ENCODE measurements around the gene GRIP1. TPM values are rescaled to one million over a fixed set of nuclear protein-coding genes. Genes with fewer than 3 reads are reported as not detected.

Gene GRIP1
- total RNA-seq, 1 experiment from 2014 or later = 2.3 TPM

Small RNAs within 50 kb of the gene (small RNA-seq; reads per million reads assigned to genes)
- gene OSBPL9P5 = 0 reads per million in 2 experiments
